Spinal cord (tissue), 10 donors: ENCODE data around the gene TNFRSF1A. TPM values are rescaled to one million over a fixed set of nuclear protein-coding genes. Genes with fewer than 3 reads are reported as not detected.
A peak's percentile ranks its signal among the peaks of the same experiment; 100 is the strongest.

Source experiments
- DNase-seq, 6 donors: peaks; one replicate each; pipeline versions ENCODE4 v3.0.0 to v3.0.0-alpha.2; 2013 to 2015; ENCODE audit warnings: low spot score in 6 of 6, low read depth in 4 of 6
- H3K27ac ChIP-seq: one replicate; pipeline ENCODE4 v1.5.1; 2013; ENCODE audit warnings: low read depth, low read length, control low read depth
- H3K27me3 ChIP-seq: one replicate; pipeline ENCODE4 v1.6.1; 2013; ENCODE audit warnings: low read length; ENCODE audit not compliant: control insufficient read depth, insufficient read depth
- H3K36me3 ChIP-seq: one replicate; pipeline ENCODE4 v1.6.1; 2013; ENCODE audit warnings: low read length; ENCODE audit not compliant: control insufficient read depth, insufficient read depth
- H3K4me1 ChIP-seq: one replicate; pipeline ENCODE4 v1.6.1; 2013; ENCODE audit warnings: low read length; ENCODE audit not compliant: control insufficient read depth, insufficient read depth
- H3K4me3 ChIP-seq: one replicate; pipeline ENCODE4 v1.5.1; 2013; ENCODE audit warnings: low read depth, low read length, control low read depth
- H3K9me3 ChIP-seq: one replicate; pipeline ENCODE4 v1.6.1; 2013; ENCODE audit warnings: low read length; ENCODE audit not compliant: control insufficient read depth, insufficient read depth
- WGBS: methylation state at CpG from one replicate; pipeline ENCODE4 v1.1.5; 2013; ENCODE audit warnings: missing lambda C conversion rate; ENCODE audit not compliant: insufficient coverage; 5-methylcytosine and 5-hydroxymethylcytosine counted together
- polyA plus RNA-seq, 2 donors: library from polyadenylated mRNA; unstranded; fragments of 120-200 nt; gene quantifications; one replicate each; pipeline ENCODE4 v1.2.1, GENCODE V29; 2013; ENCODE audit not compliant: insufficient read length in 2 of 2
- total RNA-seq, 2 donors: library from RNA; depleted of rRNA in 1 of 2; stranded (reverse); fragments of 120-200 nt in 1 of 2; fragments of >200 nt in 1 of 2; gene quantifications; one replicate each; pipeline versions ENCODE4 v1.2.3 to v1.2.4, GENCODE V29; 2013 to 2014
- donor health status: healthy.

TNFRSF1A gene
- total and polyA plus RNA-seq, 4 donors, result 38.1 to 62.4 (median 55.6) TPM

- Histone ChIP-seq H3K27ac (no peak overlapping the region), H3K4me1 (peaks cover 8% of the 10 kb centered on the region), H3K9me3 (no peaks in the 10 kb centered on the region), H3K36me3 (no peaks in the 10 kb centered on the region), H3K27me3 (peaks cover 10% of the 10 kb centered on the region), H3K4me3 (no peak overlapping the region)
- DNase-seq, result no peak
- 82% methylated on average over 7 of the region's 7 CpGs for WGBS
These were observed 18.2 kb upstream of the TNFRSF1A start for GRCh38 chr12:6360080-6360571.

GRCh38 chr12:6358881-6359280, 17.0 kb upstream of the TNFRSF1A start:
- Histone ChIP-seq H3K27me3 (peaks cover 10% of the 10 kb centered on the region), H3K9me3 (no peaks in the 10 kb centered on the region), H3K4me3 (no peak overlapping the region), H3K36me3 (no peaks in the 10 kb centered on the region), H3K4me1 (peaks cover 7% of the 10 kb centered on the region), H3K27ac (no peak overlapping the region)
- DNase-seq, result no peak
- no CpG with 5 or more reads among the region's 1 CpG for WGBS

- WGBS, result 71% methylated on average over 5 of the region's 5 CpGs
These were observed 14.5 kb upstream of the TNFRSF1A start for GRCh38 chr12:6356374-6356820.

GRCh38 chr12:6355491-6356373, 13.9 kb upstream of the TNFRSF1A start:
- Histone ChIP-seq H3K36me3 (no peaks in the 10 kb centered on the region), H3K4me1 (no peaks in the 10 kb centered on the region), H3K27me3 (peaks cover 4% of the 10 kb centered on the region), H3K4me3 (no peak overlapping the region), H3K27ac (no peak overlapping the region), H3K9me3 (no peaks in the 10 kb centered on the region)
- WGBS, result 78% methylated on average over 8 of the region's 8 CpGs
- no peak for DNase-seq

More at GRCh38 chr12:6356374-6356820, 14.5 kb upstream of the TNFRSF1A start:
- no peak overlapping the region for H3K4me3 ChIP-seq
- H3K4me1 ChIP-seq, result no peaks in the 10 kb centered on the region
- peaks cover 4% of the 10 kb centered on the region for H3K27me3 ChIP-seq
- H3K36me3 ChIP-seq, result no peaks in the 10 kb centered on the region
- H3K27ac ChIP-seq, result no peak overlapping the region
- H3K9me3 ChIP-seq, result no peaks in the 10 kb centered on the region
- no peak for DNase-seq

GRCh38 chr12:6354495-6355393, 12.9 kb upstream of the TNFRSF1A start:
- H3K27me3 ChIP-seq, result no peaks in the 10 kb centered on the region
- H3K36me3 ChIP-seq, result no peaks in the 10 kb centered on the region
- no peak overlapping the region for H3K4me3 ChIP-seq
- DNase-seq, result no peak
- 88% methylated on average over 5 of the region's 10 CpGs for whole genome bisulfite sequencing
- H3K9me3 ChIP-seq, result no peaks in the 10 kb centered on the region
- H3K4me1 ChIP-seq, result no peaks in the 10 kb centered on the region
- H3K27ac ChIP-seq, result no peak overlapping the region

GRCh38 chr12:6352193-6353173, 10.6 kb upstream of the TNFRSF1A start:
- 83% methylated on average over 6 of the region's 9 CpGs for WGBS
- Histone ChIP-seq H3K36me3 (no peaks in the 10 kb centered on the region), H3K27me3 (no peaks in the 10 kb centered on the region), H3K4me3 (no peak overlapping the region), H3K27ac (no peak overlapping the region), H3K4me1 (peaks cover 7% of the 10 kb centered on the region), H3K9me3 (no peaks in the 10 kb centered on the region)
- no peak for DNase-seq

- Histone ChIP-seq H3K27me3 (no peaks in the 10 kb centered on the region), H3K4me3 (no peak overlapping the region), H3K36me3 (no peaks in the 10 kb centered on the region), H3K9me3 (no peaks in the 10 kb centered on the region), H3K4me1 (peaks cover 12% of the 10 kb centered on the region), H3K27ac (no peak overlapping the region)
- 78% methylated on average over 1 of the region's 5 CpGs for WGBS
- no peak for DNase-seq
These were observed 9.7 kb upstream of the TNFRSF1A start for GRCh38 chr12:6351622-6352021.

GRCh38 chr12:6347367-6348338, 5.8 kb upstream of the TNFRSF1A start:
- Histone ChIP-seq H3K36me3 (no peaks in the 10 kb centered on the region), H3K4me3 (no peak overlapping the region), H3K27me3 (no peaks in the 10 kb centered on the region), H3K27ac (no peak overlapping the region), H3K4me1 (peaks cover 17% of the 10 kb centered on the region), H3K9me3 (no peaks in the 10 kb centered on the region)
- WGBS, result 70% methylated on average over 18 of the region's 19 CpGs
- DNase-seq, result peak in 1 of 6 donors; percentile 48
